Loucy (cell line): ENCODE data around the gene HDAC11.

Experiments
- H2AFZ ChIP-seq: fragments of 200-600 bp; sonication (generic); 2 replicates; pipeline ENCODE4 v1.6.0; 2016; ENCODE audit warnings: antibody characterized with exemption, mild to moderate bottlenecking, low read length, moderate library complexity
- H3F3A ChIP-seq: fragments of 200-600 bp; 2 replicates; pipeline ENCODE4 v1.6.0; 2016; ENCODE audit warnings: antibody characterized with exemption, low read depth, mild to moderate bottlenecking
- H3K27me3 ChIP-seq: fragments of 200-600 bp; sonication (generic); 2 replicates; pipeline ENCODE4 v1.6.1; 2014; ENCODE audit warnings: low read length, mild to moderate bottlenecking; ENCODE audit not compliant: insufficient read depth, poor library complexity, severe bottlenecking
- H3K36me3 ChIP-seq: fragments of 200-600 bp; sonication (generic); 2 replicates; pipeline ENCODE4 v1.6.1; 2016; ENCODE audit warnings: low read length; ENCODE audit not compliant: insufficient read depth
- H3K4me1 ChIP-seq: fragments of 200-600 bp; sonication (generic); 2 replicates; pipeline ENCODE4 v1.5.1; 2014; ENCODE audit warnings: low read length, mild to moderate bottlenecking; ENCODE audit not compliant: insufficient read depth, poor library complexity, severe bottlenecking
- H3K4me2 ChIP-seq: fragments of 200-600 bp; sonication (generic); 2 replicates; pipeline ENCODE4 v1.6.0; 2014; ENCODE audit warnings: antibody characterized with exemption, low read length, low read depth, mild to moderate bottlenecking; ENCODE audit not compliant: poor library complexity, severe bottlenecking
- H3K4me3 ChIP-seq: fragments of 200-600 bp; sonication (generic); 2 replicates; pipeline ENCODE4 v1.5.1; 2014; ENCODE audit warnings: low read length, mild to moderate bottlenecking, mixed read lengths; ENCODE audit not compliant: poor library complexity, severe bottlenecking
- H3K79me2 ChIP-seq: fragments of 200-600 bp; sonication (generic); 2 replicates; pipeline ENCODE4 v1.6.1; 2014; ENCODE audit warnings: low read length; ENCODE audit not compliant: insufficient read depth
- H3K9ac ChIP-seq: fragments of 200-600 bp; sonication (generic); 2 replicates; pipeline ENCODE4 v1.6.0; 2014; ENCODE audit warnings: mild to moderate bottlenecking, low read depth, low read length, moderate library complexity; ENCODE audit not compliant: poor library complexity, severe bottlenecking
- H3K9me2 ChIP-seq: fragments of 200-600 bp; sonication (generic); replicated peaks from 2 replicates; pipeline ENCODE4 v1.6.1; 2016; ENCODE audit warnings: low read depth, low read length, mixed read lengths
- H3K9me3 ChIP-seq: fragments of 200-600 bp; sonication (generic); 2 replicates; pipeline ENCODE4 v1.6.1; 2014; ENCODE audit warnings: mild to moderate bottlenecking, antibody characterized with exemption, low read length, low read depth; ENCODE audit not compliant: insufficient read depth
- H4K20me1 ChIP-seq: fragments of 200-600 bp; sonication (generic); 2 replicates; pipeline ENCODE4 v1.6.0; 2014; ENCODE audit warnings: antibody characterized with exemption, low read length, mild to moderate bottlenecking; ENCODE audit not compliant: insufficient read depth, poor library complexity, severe bottlenecking
- CTCF ChIP-seq: fragments of 200-600 bp; sonication (generic); conservative IDR thresholded peaks from 2 replicates; pipeline ENCODE4 v1.5.1; 2014; ENCODE audit warnings: mild to moderate bottlenecking, antibody characterized with exemption, low read length
- EZH2phosphoT487 ChIP-seq: fragments of 200-600 bp; IDR thresholded peaks from 2 replicates; pipeline ENCODE4 v1.6.1; 2018; ENCODE audit warnings: antibody characterized with exemption, mild to moderate bottlenecking, moderate library complexity, borderline replicate concordance

The HDAC11 gene

DNA sequence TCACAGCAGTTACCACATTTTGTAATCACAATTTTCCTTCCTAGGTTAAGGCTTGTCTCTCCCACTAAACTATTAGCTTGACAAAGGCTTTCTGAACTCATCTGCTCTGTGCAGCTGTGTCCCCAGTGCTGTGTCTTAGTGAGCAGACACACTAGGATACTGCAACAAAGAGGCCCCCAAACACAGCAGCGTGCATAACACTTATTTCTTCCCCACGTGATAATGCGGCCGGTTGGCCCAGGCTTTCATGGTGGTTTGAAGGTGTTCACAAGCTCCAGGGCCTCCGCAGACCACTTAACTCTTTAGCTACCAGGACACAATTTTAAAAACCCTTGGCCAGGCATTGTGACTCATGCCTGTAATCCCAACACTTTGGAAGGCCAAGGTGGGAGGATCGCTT lies 2.2 kb upstream of the HDAC11 start:
- no peak overlapping the region for H3K4me2 ChIP-seq
- no peak for TF ChIP-seq EZH2phosphoT487
- no peak for TF ChIP-seq CTCF
- H3F3A ChIP-seq, result no peaks in the 10 kb centered on the region
- H3K4me3 ChIP-seq, result no peak overlapping the region
- H2AFZ ChIP-seq, result no peak overlapping the region
- no peak overlapping the region for H3K9ac ChIP-seq
- no peaks in the 10 kb centered on the region for H3K9me3 ChIP-seq
- no peaks in the 10 kb centered on the region for H3K27me3 ChIP-seq
- H3K79me2 ChIP-seq, result no peaks in the 10 kb centered on the region
- H4K20me1 ChIP-seq, result no peaks in the 10 kb centered on the region
- H3K9me2 ChIP-seq, result no peaks in the 10 kb centered on the region
- peaks cover 2% of the 10 kb centered on the region for H3K4me1 ChIP-seq
- no peaks in the 10 kb centered on the region for H3K36me3 ChIP-seq

DNA sequence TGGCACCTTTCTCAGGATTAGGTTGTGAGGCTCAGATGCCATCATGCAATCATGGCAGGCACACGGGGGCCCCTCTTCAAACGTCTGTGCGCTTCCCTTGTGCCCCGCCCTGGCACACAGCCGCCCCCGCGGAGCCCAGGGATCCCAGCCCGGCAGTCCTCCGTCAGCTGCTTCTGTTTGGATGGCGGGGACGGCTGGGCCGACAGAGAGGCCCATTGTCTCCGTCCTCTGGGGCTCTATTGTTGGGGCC lies 849 bp upstream of the HDAC11 start:
- no peaks in the 10 kb centered on the region for H3K79me2 ChIP-seq
- no peaks in the 10 kb centered on the region for H3K9me2 ChIP-seq
- H3K4me3 ChIP-seq, result peak overlapping the region; percentile 90
- H3F3A ChIP-seq, result no peaks in the 10 kb centered on the region
- H3K9ac ChIP-seq, result peak overlapping the region; percentile 81
- H3K4me2 ChIP-seq, result peak overlapping the region; percentile 82
- peaks cover 13% of the 10 kb centered on the region for H3K4me1 ChIP-seq
- no peaks in the 10 kb centered on the region for H3K27me3 ChIP-seq
- no peaks in the 10 kb centered on the region for H3K9me3 ChIP-seq
- peak overlapping the region; percentile 81; the same call in 1 of the 2 replicates for H2AFZ ChIP-seq
- H3K36me3 ChIP-seq, result no peaks in the 10 kb centered on the region
- TF ChIP-seq CTCF, result no peak
- TF ChIP-seq EZH2phosphoT487, result no peak
- no peaks in the 10 kb centered on the region for H4K20me1 ChIP-seq

DNA sequence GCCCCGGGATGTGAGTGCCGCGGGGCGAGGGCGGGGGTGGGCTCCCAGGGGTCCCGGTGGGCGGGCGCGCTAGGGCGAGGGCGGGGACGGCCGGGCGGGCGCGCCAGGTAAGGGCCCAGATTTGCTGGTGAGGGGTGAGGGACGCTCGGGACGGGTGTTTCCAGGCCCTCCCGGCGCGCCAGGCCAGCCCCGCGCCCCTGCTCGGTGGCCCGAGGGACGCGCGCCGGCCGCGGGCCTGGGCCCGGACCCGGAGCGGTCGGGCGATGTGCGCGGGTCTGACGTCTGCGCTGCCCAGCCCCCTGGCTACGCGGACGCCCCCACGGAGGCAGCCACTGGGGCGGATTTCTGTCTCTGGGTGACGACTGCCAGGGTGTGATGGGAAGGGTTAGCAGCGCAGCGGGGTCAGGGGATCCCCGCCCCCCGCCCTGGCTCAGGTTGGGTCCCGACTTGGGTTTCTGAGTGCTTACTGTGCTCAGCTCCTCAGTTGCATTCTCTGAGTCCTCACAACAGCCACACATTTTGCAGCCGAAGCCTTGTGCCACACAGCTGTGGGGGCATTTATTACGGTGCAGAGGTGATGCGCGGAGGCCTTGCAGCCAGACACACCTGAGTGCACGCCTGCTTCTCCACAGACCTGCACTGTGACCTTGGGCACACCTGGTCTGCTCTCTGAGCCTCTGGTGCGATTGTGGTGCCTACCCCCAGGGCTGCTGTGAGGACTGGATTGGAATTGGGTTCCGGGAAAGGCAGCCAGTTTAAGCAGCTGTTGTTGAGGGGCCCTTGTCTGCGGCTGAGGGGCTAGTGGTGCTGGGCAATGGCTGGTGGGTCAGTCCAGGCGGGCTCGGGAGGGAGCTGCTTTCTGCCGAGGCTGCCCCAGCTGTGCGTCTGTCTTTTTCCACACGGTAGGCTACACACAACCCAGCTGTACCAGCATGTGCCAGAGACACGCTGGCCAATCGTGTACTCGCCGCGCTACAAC lies 523 bp downstream of the HDAC11 start:
- TF ChIP-seq EZH2phosphoT487, result no peak
- no peak for TF ChIP-seq CTCF
- peak overlapping the region; percentile 61 for H3K4me2 ChIP-seq
- no peaks in the 10 kb centered on the region for H3K79me2 ChIP-seq
- H3F3A ChIP-seq, result no peaks in the 10 kb centered on the region
- no peaks in the 10 kb centered on the region for H3K9me3 ChIP-seq
- no peak overlapping the region for H3K9ac ChIP-seq
- no peaks in the 10 kb centered on the region for H3K9me2 ChIP-seq
- H3K4me1 ChIP-seq, result peaks cover 26% of the 10 kb centered on the region
- H4K20me1 ChIP-seq, result no peaks in the 10 kb centered on the region
- no peaks in the 10 kb centered on the region for H3K27me3 ChIP-seq
- no peaks in the 10 kb centered on the region for H3K36me3 ChIP-seq
- H2AFZ ChIP-seq, result peak overlapping the region; percentile 33; the same call in 1 of the 2 replicates
- H3K4me3 ChIP-seq, result peak overlapping the region; percentile 90
